ENCODE results near the gene RAP1GAP2.
"Not testable (repeated sequence)": the region's sequence is repeated elsewhere in the genome, so short reads cannot be mapped to it uniquely, and the experiment has no call there.

The RAP1GAP2 gene

GRCh38 chr17:3046753-3047152 lies 250.5 kb downstream of the RAP1GAP2 start:
- no peak overlapping the region for H3K27ac ChIP-seq

GRCh38 chr17:3048727-3049471 lies 252.7 kb downstream of the RAP1GAP2 start:
- H3K27ac ChIP-seq: peak overlapping the region in 19 of 21 experiments; percentile 44 to 88 (median 76)
- H3K4me3 ChIP-seq: peak overlapping the region; percentile 54 to 81 (median 69)

More at GRCh38 chr17:3046753-3047152, 250.5 kb downstream of the RAP1GAP2 start:
- H3K4me3 ChIP-seq: no peak overlapping the region

GRCh38 chr17:3049705-3050295 lies 253.6 kb downstream of the RAP1GAP2 start:
- Histone ChIP-seq H3K4me3 (peak overlapping the region; percentile 54 to 81 (median 69)), H3K27ac (peak overlapping the region in 5 of 21 experiments; percentile 44 to 88 (median 79))

GRCh38 chr17:3054868-3055267 lies 258.6 kb downstream of the RAP1GAP2 start:
- H3K27ac ChIP-seq, H3K4me3 ChIP-seq: not testable (repeated sequence)

GRCh38 chr17:3062824-3063377 lies 266.7 kb downstream of the RAP1GAP2 start:
- not testable (repeated sequence) for H3K27ac ChIP-seq, H3K4me3 ChIP-seq

GRCh38 chr17:3063507-3063906 lies 267.3 kb downstream of the RAP1GAP2 start, which contains the start of gene OR1D5:
OR1D5 (minus strand) TSS chr17:3063607; CDS start chr17:3063607, 0 bp downstream.
- H3K4me3 ChIP-seq, H3K27ac ChIP-seq: not testable (repeated sequence)

GRCh38 chr17:3065192-3065591 lies 269.0 kb downstream of the RAP1GAP2 start:
- H3K27ac ChIP-seq, H3K4me3 ChIP-seq: not testable (repeated sequence)

GRCh38 chr17:3073850-3074249 lies 277.6 kb downstream of the RAP1GAP2 start:
- H3K27ac ChIP-seq, H3K4me3 ChIP-seq: not testable (repeated sequence)

Data from skin epidermis (tissue), 12 donors.